ENCODE data around the gene IGF1R.

Gene IGF1R

GRCh38 chr15:98800437-98801233 lies 152.3 kb downstream of the IGF1R start:
- peaks cover 14% of the 10 kb centered on the region for H3K27me3 Mint-ChIP-seq
- no peak overlapping the region for H3K4me3 Mint-ChIP-seq
- no peak overlapping the region for H3K27ac Mint-ChIP-seq
- ATAC-seq = no peak
- peaks cover 41% of the 10 kb centered on the region for H3K4me1 Mint-ChIP-seq
- H3K9me3 Mint-ChIP-seq = no peaks in the 10 kb centered on the region
- no peaks in the 10 kb centered on the region for H3K36me3 Mint-ChIP-seq

GRCh38 chr15:98801234-98801561 lies 152.9 kb downstream of the IGF1R start:
- Mint-ChIP-seq H3K4me1 (peaks cover 41% of the 10 kb centered on the region), H3K27ac (no peak overlapping the region), H3K4me3 (no peak overlapping the region), H3K36me3 (no peaks in the 10 kb centered on the region), H3K9me3 (no peaks in the 10 kb centered on the region), H3K27me3 (peaks cover 14% of the 10 kb centered on the region)
- ATAC-seq = no peak

- Mint-ChIP-seq H3K27ac (no peak overlapping the region), H3K4me3 (no peak overlapping the region), H3K4me1 (peaks cover 38% of the 10 kb centered on the region), H3K9me3 (no peaks in the 10 kb centered on the region), H3K36me3 (no peaks in the 10 kb centered on the region), H3K27me3 (peaks cover 14% of the 10 kb centered on the region)
- no peak for ATAC-seq
These were observed 153.8 kb downstream of the IGF1R start for GRCh38 chr15:98802187-98802586.

GRCh38 chr15:98803228-98804056 lies 155.1 kb downstream of the IGF1R start:
- Mint-ChIP-seq H3K36me3 (no peaks in the 10 kb centered on the region), H3K4me1 (peaks cover 25% of the 10 kb centered on the region), H3K4me3 (no peak overlapping the region), H3K9me3 (no peaks in the 10 kb centered on the region), H3K27ac (no peak overlapping the region), H3K27me3 (peaks cover 3% of the 10 kb centered on the region)
- ATAC-seq = no peak

- ATAC-seq = no peak
- H3K4me1 Mint-ChIP-seq = peaks cover 23% of the 10 kb centered on the region
- H3K36me3 Mint-ChIP-seq = no peaks in the 10 kb centered on the region
- H3K9me3 Mint-ChIP-seq = no peaks in the 10 kb centered on the region
- H3K27ac Mint-ChIP-seq = no peak overlapping the region
- H3K4me3 Mint-ChIP-seq = no peak overlapping the region
- H3K27me3 Mint-ChIP-seq = no peaks in the 10 kb centered on the region
These were observed 155.7 kb downstream of the IGF1R start for GRCh38 chr15:98804057-98804380.

- no peak for ATAC-seq
- no peak overlapping the region for H3K27ac Mint-ChIP-seq
These were observed 157.3 kb downstream of the IGF1R start for GRCh38 chr15:98805434-98806274.

GRCh38 chr15:98806275-98806895 lies 158.0 kb downstream of the IGF1R start:
- H3K4me1 Mint-ChIP-seq = peaks cover under 1% of the 10 kb centered on the region
- no peak overlapping the region for H3K4me3 Mint-ChIP-seq
- no peak for ATAC-seq
- H3K9me3 Mint-ChIP-seq = no peaks in the 10 kb centered on the region
- H3K36me3 Mint-ChIP-seq = no peaks in the 10 kb centered on the region
- H3K27me3 Mint-ChIP-seq = no peaks in the 10 kb centered on the region
- no peak overlapping the region for H3K27ac Mint-ChIP-seq

More at GRCh38 chr15:98805434-98806274, 157.3 kb downstream of the IGF1R start:
- Mint-ChIP-seq H3K4me1 (peaks cover 8% of the 10 kb centered on the region), H3K9me3 (no peaks in the 10 kb centered on the region), H3K36me3 (no peaks in the 10 kb centered on the region), H3K4me3 (no peak overlapping the region), H3K27me3 (no peaks in the 10 kb centered on the region)

- no peak overlapping the region for H3K27ac Mint-ChIP-seq
- no peaks in the 10 kb centered on the region for H3K4me1 Mint-ChIP-seq
- H3K36me3 Mint-ChIP-seq = no peaks in the 10 kb centered on the region
These were observed 158.9 kb downstream of the IGF1R start for GRCh38 chr15:98807262-98807661.

GRCh38 chr15:98809273-98809672 lies 160.9 kb downstream of the IGF1R start:
- Mint-ChIP-seq H3K36me3 (no peaks in the 10 kb centered on the region), H3K4me3 (no peak overlapping the region), H3K27me3 (no peaks in the 10 kb centered on the region), H3K9me3 (no peaks in the 10 kb centered on the region), H3K4me1 (no peaks in the 10 kb centered on the region), H3K27ac (no peak overlapping the region)
- ATAC-seq = no peak

More at GRCh38 chr15:98807262-98807661, 158.9 kb downstream of the IGF1R start:
- Mint-ChIP-seq H3K4me3 (no peak overlapping the region), H3K9me3 (no peaks in the 10 kb centered on the region), H3K27me3 (no peaks in the 10 kb centered on the region)
- ATAC-seq = no peak

- Mint-ChIP-seq H3K4me1 (no peaks in the 10 kb centered on the region), H3K27me3 (no peaks in the 10 kb centered on the region), H3K4me3 (no peak overlapping the region), H3K9me3 (no peaks in the 10 kb centered on the region), H3K27ac (no peak overlapping the region), H3K36me3 (no peaks in the 10 kb centered on the region)
- ATAC-seq = no peak
These were observed 164.5 kb downstream of the IGF1R start for GRCh38 chr15:98812716-98813446.

GRCh38 chr15:98813951-98814350 lies 165.6 kb downstream of the IGF1R start:
- Mint-ChIP-seq H3K9me3 (peaks cover 6% of the 10 kb centered on the region), H3K36me3 (no peaks in the 10 kb centered on the region), H3K27me3 (no peaks in the 10 kb centered on the region), H3K27ac (no peak overlapping the region), H3K4me1 (no peaks in the 10 kb centered on the region), H3K4me3 (no peak overlapping the region)
- ATAC-seq = no peak

- Mint-ChIP-seq H3K4me1 (no peaks in the 10 kb centered on the region), H3K27me3 (no peaks in the 10 kb centered on the region), H3K4me3 (no peak overlapping the region), H3K36me3 (no peaks in the 10 kb centered on the region), H3K27ac (no peak overlapping the region), H3K9me3 (peaks cover 7% of the 10 kb centered on the region)
- no peak for ATAC-seq
These were observed 166.9 kb downstream of the IGF1R start for GRCh38 chr15:98815207-98815606.

- H3K9me3 Mint-ChIP-seq = peaks cover 11% of the 10 kb centered on the region
- H3K4me1 Mint-ChIP-seq = no peaks in the 10 kb centered on the region
- H3K36me3 Mint-ChIP-seq = no peaks in the 10 kb centered on the region
- no peak overlapping the region for H3K27ac Mint-ChIP-seq
- ATAC-seq = no peak
- H3K4me3 Mint-ChIP-seq = no peak overlapping the region
- H3K27me3 Mint-ChIP-seq = no peaks in the 10 kb centered on the region
These were observed 169.4 kb downstream of the IGF1R start for GRCh38 chr15:98817745-98818144.

- peaks cover 11% of the 10 kb centered on the region for H3K36me3 Mint-ChIP-seq
- no peak overlapping the region for H3K4me3 Mint-ChIP-seq
- no peak overlapping the region for H3K27ac Mint-ChIP-seq
- no peaks in the 10 kb centered on the region for H3K4me1 Mint-ChIP-seq
- no peaks in the 10 kb centered on the region for H3K27me3 Mint-ChIP-seq
- ATAC-seq = no peak
- peaks cover 16% of the 10 kb centered on the region for H3K9me3 Mint-ChIP-seq
These were observed 174.7 kb downstream of the IGF1R start for GRCh38 chr15:98823012-98823458.
